Body of pancreas (tissue), 4 donors: ENCODE data around the gene AUNIP. TPM values are rescaled to one million over a fixed set of nuclear protein-coding genes. Genes with fewer than 3 reads are reported as not detected.
A peak's percentile ranks its signal among the peaks of the same experiment; 100 is the strongest.

Experiments used
- ATAC-seq: fragments of 150-250 bp; one replicate; pipeline ENCODE4 v1.9.1; 2016
- DNase-seq, 4 donors: peaks; one replicate each; pipeline ENCODE4 v3.0.0-alpha.2; 2019
- H3K27ac ChIP-seq, 4 donors: fragments of 200-600 bp; sonication (generic); 1 replicate in 3 of 4; 2 replicates in 1 of 4; pipeline versions ENCODE4 v1.5.1 to v1.6.1; 2016 to 2019; ENCODE audit warnings: mild to moderate bottlenecking in 1 of 4, mixed read lengths in 1 of 4, moderate library complexity in 1 of 4
- H3K27me3 ChIP-seq, 2 donors: fragments of 200-600 bp; sonication (generic); one replicate each; pipeline ENCODE4 v1.6.0; 2016; ENCODE audit warnings: mild to moderate bottlenecking in 1 of 2
- H3K36me3 ChIP-seq, 2 donors: fragments of 200-600 bp; sonication (generic); replicated peaks in 1 of 2; 2 replicates each; pipeline ENCODE4 v1.5.1; 2016; ENCODE audit warnings: low read depth in 2 of 2; ENCODE audit not compliant: insufficient read depth in 1 of 2
- H3K4me1 ChIP-seq: fragments of 200-600 bp; sonication (generic); one replicate; pipeline ENCODE4 v1.6.0; 2016
- H3K4me3 ChIP-seq, 2 donors: fragments of 200-600 bp; sonication (generic); 1 replicate in 1 of 2; 2 replicates in 1 of 2; pipeline ENCODE4 v1.5.1; 2016 to 2019
- H3K9me3 ChIP-seq, 3 donors: fragments of 200-600 bp; sonication (generic); 1 replicate in 2 of 3; 2 replicates in 1 of 3; pipeline ENCODE4 v1.5.1; 2016
- POLR2A ChIP-seq, 3 donors: fragments of 450-650 bp; IDR thresholded peaks; one replicate each; pipeline ENCODE4 v1.6.1; 2016; ENCODE audit warnings: antibody characterized with exemption in 3 of 3, mild to moderate bottlenecking in 2 of 3
- WGBS, 2 donors: methylation state at CpG; one replicate each; pipeline ENCODE4 v1.1.5; 2017; 5-methylcytosine and 5-hydroxymethylcytosine counted together
- intact Hi-C: fragments of 100-400 bp; cut with DNase I; formaldehyde crosslinking; loops from one replicate; pipeline ENCODE4 v1.15.1; 2023
- microRNA-seq, 2 donors: library from miRNA; unstranded; fragments of <30 nt; microRNA quantifications; one replicate each; pipeline ENCODE4, GENCODE V29; 2016; ENCODE audit warnings: borderline number of aligned reads in 2 of 2, borderline replicate concordance in 2 of 2
- small RNA-seq: library from RNA; depleted of rRNA; stranded (forward); fragments of <200 nt; gene quantifications from one replicate; pipeline ENCODE3, GENCODE V24; 2016
- total RNA-seq, 2 donors: library from RNA; depleted of rRNA; stranded (reverse); fragments of >200 nt; gene quantifications; one replicate each; pipeline ENCODE4 v1.1.0, GENCODE V29; 2016
- TF ChIP-seq, protein P1 (sequence below), 7 experiments: fragments of 450-650 bp in 4 of 7; fragments of 200-600 bp in 3 of 7; sonication (generic) in 3 of 7; IDR thresholded peaks; one replicate each; pipeline ENCODE4 v1.5.1; 2016 to 2019; ENCODE audit warnings: antibody characterized with exemption in 7 of 7

Gene AUNIP
- total RNA-seq, 2 donors from 2014 or later: not detected

DNA sequence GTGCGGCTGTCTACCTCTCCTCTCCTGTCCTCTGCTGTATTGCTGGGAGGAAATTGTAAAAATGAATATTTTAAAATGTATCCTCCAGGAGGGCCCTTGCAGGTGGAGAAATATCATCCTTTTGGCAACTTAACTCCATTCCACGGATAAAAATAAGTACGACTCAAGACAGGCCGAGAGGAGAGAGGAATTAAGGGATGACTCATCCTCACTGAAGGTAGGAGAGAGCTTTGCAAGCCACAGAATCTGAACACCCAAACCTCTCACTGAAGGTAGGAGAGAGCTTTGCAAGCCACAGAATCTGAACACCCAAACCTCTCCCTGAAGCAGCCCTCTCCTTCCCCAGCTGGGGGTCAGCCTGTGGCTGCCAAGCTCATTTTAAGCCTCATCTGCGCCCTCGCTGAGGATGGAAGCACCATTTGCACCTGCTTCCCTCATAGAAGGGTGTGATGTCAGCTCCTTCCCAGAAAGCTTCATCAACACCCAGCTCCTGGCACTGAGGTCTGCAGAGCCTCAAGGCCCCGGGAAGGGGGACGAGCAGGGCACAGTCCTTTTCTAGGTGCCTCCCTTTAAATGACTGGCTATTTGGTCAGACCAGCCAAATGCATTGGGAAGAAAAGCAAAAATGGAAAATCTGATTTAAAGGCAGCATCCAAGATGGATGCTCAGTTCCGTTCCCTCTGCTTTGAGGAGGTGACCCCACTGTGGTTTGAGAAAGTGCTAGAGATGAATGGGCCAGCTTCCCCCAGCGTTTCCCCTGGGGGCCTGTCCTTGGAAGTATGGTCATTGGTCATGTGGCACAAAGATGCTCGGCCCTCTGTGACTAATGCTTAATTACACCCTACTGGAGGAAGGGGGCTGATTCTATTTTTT, 72.1 kb downstream of the AUNIP start:
- no peak for TF ChIP-seq POLR2A (IDR thresholded peaks at IDR 0.05)
- TF ChIP-seq, protein P1, sequence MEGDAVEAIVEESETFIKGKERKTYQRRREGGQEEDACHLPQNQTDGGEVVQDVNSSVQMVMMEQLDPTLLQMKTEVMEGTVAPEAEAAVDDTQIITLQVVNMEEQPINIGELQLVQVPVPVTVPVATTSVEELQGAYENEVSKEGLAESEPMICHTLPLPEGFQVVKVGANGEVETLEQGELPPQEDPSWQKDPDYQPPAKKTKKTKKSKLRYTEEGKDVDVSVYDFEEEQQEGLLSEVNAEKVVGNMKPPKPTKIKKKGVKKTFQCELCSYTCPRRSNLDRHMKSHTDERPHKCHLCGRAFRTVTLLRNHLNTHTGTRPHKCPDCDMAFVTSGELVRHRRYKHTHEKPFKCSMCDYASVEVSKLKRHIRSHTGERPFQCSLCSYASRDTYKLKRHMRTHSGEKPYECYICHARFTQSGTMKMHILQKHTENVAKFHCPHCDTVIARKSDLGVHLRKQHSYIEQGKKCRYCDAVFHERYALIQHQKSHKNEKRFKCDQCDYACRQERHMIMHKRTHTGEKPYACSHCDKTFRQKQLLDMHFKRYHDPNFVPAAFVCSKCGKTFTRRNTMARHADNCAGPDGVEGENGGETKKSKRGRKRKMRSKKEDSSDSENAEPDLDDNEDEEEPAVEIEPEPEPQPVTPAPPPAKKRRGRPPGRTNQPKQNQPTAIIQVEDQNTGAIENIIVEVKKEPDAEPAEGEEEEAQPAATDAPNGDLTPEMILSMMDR (IDR thresholded peaks at IDR 0.05): no peak
- ATAC-seq (no peak), DNase-seq (no peak)
- no peak overlapping the region for H3K27ac ChIP-seq
- H3K4me1 ChIP-seq: peaks cover 33% of the 10 kb centered on the region
- intact Hi-C loops: no loop called here
- 88 to 91% methylated on average over 8 to 11 of the region's 11 CpGs for WGBS, 2 donors
- H3K9me3 ChIP-seq: no peaks in the 10 kb centered on the region
- no peak overlapping the region for H3K4me3 ChIP-seq
- H3K36me3 ChIP-seq: no peaks in the 10 kb centered on the region
- H3K27me3 ChIP-seq: no peaks in the 10 kb centered on the region

GRCh38 chr1:25785333-25786067, 73.8 kb downstream of the AUNIP start:
- H3K4me3 ChIP-seq: no peak overlapping the region
- ATAC-seq (no peak), DNase-seq (no peak)
- H3K27me3 ChIP-seq: no peaks in the 10 kb centered on the region
- 60 to 65% methylated on average over 10 of the region's 10 CpGs for WGBS, 2 donors
- intact Hi-C loops: no loop called here
- H3K4me1 ChIP-seq: peaks cover 33% of the 10 kb centered on the region
- H3K27ac ChIP-seq: peak overlapping the region in 1 of 4 donors; percentile 14
- H3K9me3 ChIP-seq: no peaks in the 10 kb centered on the region
- TF ChIP-seq, protein P1 (IDR thresholded peaks at IDR 0.05): no peak
- TF ChIP-seq POLR2A (IDR thresholded peaks at IDR 0.05): no peak
- no peaks in the 10 kb centered on the region for H3K36me3 ChIP-seq

- Histone ChIP-seq H3K27ac (no peak overlapping the region), H3K9me3 (no peaks in the 10 kb centered on the region), H3K27me3 (no peaks in the 10 kb centered on the region), H3K4me3 (no peak overlapping the region), H3K4me1 (peaks cover 33% of the 10 kb centered on the region), H3K36me3 (no peaks in the 10 kb centered on the region)
- intact Hi-C loops: no loop called here
- DNase-seq: no peak
- WGBS, 2 donors: 72 to 78% methylated on average over 9 of the region's 9 CpGs
- no peak for ATAC-seq
- TF ChIP-seq, protein P1 (IDR thresholded peaks at IDR 0.05): no peak
- TF ChIP-seq POLR2A (IDR thresholded peaks at IDR 0.05): no peak
Observed at GRCh38 chr1:25784575-25785051, 74.6 kb downstream of the AUNIP start.

Small RNA genes within 50 kb of the gene (microRNA-seq; reads per million reads assigned to microRNA genes)
- 2.2 to 2.3 reads per million in 2 donors for gene MIR3917

Small RNA genes within 50 kb of the gene (small RNA-seq; reads per million reads assigned to genes)
- not detected for gene AL033528.1
- not detected for gene RF00019
- gene SNRPFP2: not detected

Other genes with a start within 250 kb of the AUNIP start
- gene MAN1C1, start 242.7 kb downstream of the AUNIP start, total RNA-seq: 10 to 100 TPM in 1 of 2 donors, 1 to 10 TPM in 1; 4.4 to 10.9 TPM
- 10 to 100 TPM; 22.8 to 27.4 TPM for gene SELENON, start 59.3 kb downstream of the AUNIP start, total RNA-seq
- gene MTFR1L, start 39.5 kb downstream of the AUNIP start, total RNA-seq: 10 to 100 TPM; 39.7 to 56.4 TPM
- gene PAQR7, start 16.3 kb upstream of the AUNIP start, total RNA-seq: 1 to 10 TPM; 3.0 to 4.4 TPM
- gene STMN1, start 47.0 kb upstream of the AUNIP start, total RNA-seq: 10 to 100 TPM in 1 of 2 donors, 1 to 10 TPM in 1; 6.3 to 11.4 TPM
- gene PAFAH2, start 138.6 kb upstream of the AUNIP start, total RNA-seq: 10 to 100 TPM; 14.8 to 46.4 TPM
- not detected for gene EXTL1, start 162.3 kb upstream of the AUNIP start, total RNA-seq
- 10 to 100 TPM; 44.5 to 64.6 TPM for gene SLC30A2, start 186.7 kb upstream of the AUNIP start, total RNA-seq
- not detected for gene TRIM63, start 208.2 kb upstream of the AUNIP start, total RNA-seq